Activated naive CD4-positive, alpha-beta T cell treated with anti-CD3 and anti-CD28 coated beads, Interleukin-2, amount 50 U/mL, for 16 hours (primary cell): ENCODE results near the gene NEK11.
"Not testable (repeated sequence)": the region's sequence is repeated elsewhere in the genome, so short reads cannot be mapped to it uniquely, and the experiment has no call there.

ENCODE experiments used
- DNase-seq: peaks from one replicate; pipeline ENCODE4 v3.0.0-alpha.2; 2020

NEK11 gene

GRCh38 chr3:131026321-131027151 is at the start of gene NEK11, which contains the start of gene ASTE1:
NEK11 (plus strand) TSS chr3:131026877; CDS start chr3:131029709, 2,832 bp downstream.
ASTE1 (minus strand) TSS chr3:131026825; CDS start chr3:131025306, 1,519 bp downstream.
- DNase-seq, result peak; percentile 92

GRCh38 chr3:130979117-130979516 is 47.6 kb upstream of the NEK11 start:
- no peak for DNase-seq

- no peak for DNase-seq
These were observed 45.2 kb upstream of the NEK11 start for GRCh38 chr3:130981469-130981868.

- no peak for DNase-seq
These were observed 36.4 kb upstream of the NEK11 start for GRCh38 chr3:130990282-130990681.

GRCh38 chr3:130991126-130991525 is 35.6 kb upstream of the NEK11 start:
- no peak for DNase-seq

- no peak for DNase-seq
These were observed 34.3 kb upstream of the NEK11 start for GRCh38 chr3:130992344-130992743.

GRCh38 chr3:130997289-130997688 is 29.4 kb upstream of the NEK11 start:
- DNase-seq, result no peak

GRCh38 chr3:131001071-131001470 is 25.6 kb upstream of the NEK11 start:
- no peak for DNase-seq

GRCh38 chr3:131004603-131005002 is 22.1 kb upstream of the NEK11 start:
- DNase-seq, result no peak

GRCh38 chr3:131007256-131007655 is 19.4 kb upstream of the NEK11 start:
- no peak for DNase-seq

- DNase-seq, result no peak
These were observed 18.9 kb upstream of the NEK11 start for GRCh38 chr3:131007782-131008181.

GRCh38 chr3:131008326-131008725 is 18.4 kb upstream of the NEK11 start:
- no peak for DNase-seq

- no peak for DNase-seq
These were observed 17.0 kb upstream of the NEK11 start for GRCh38 chr3:131009698-131010097.

- DNase-seq, result no peak
These were observed 7.7 kb upstream of the NEK11 start for GRCh38 chr3:131018970-131019369.

GRCh38 chr3:131020122-131020693 is 6.5 kb upstream of the NEK11 start:
- DNase-seq, result no peak

- no peak for DNase-seq
These were observed 1.1 kb upstream of the NEK11 start for GRCh38 chr3:131025539-131025938.

GRCh38 chr3:131028844-131029243 is 2.2 kb downstream of the NEK11 start:
- no peak for DNase-seq

- DNase-seq, result no peak
These were observed 5.0 kb downstream of the NEK11 start for GRCh38 chr3:131031660-131032059.

GRCh38 chr3:131033480-131034080 is 6.9 kb downstream of the NEK11 start:
- DNase-seq, result no peak

GRCh38 chr3:131036200-131036816 is 9.6 kb downstream of the NEK11 start:
- DNase-seq, result no peak

- DNase-seq, result no peak
These were observed 10.3 kb downstream of the NEK11 start for GRCh38 chr3:131036986-131037385.

GRCh38 chr3:131038326-131038725 is 11.6 kb downstream of the NEK11 start:
- DNase-seq, result no peak

GRCh38 chr3:131042271-131042985 is 15.8 kb downstream of the NEK11 start:
- DNase-seq, result not testable (repeated sequence)
